WERI-Rb-1 (cell line): ENCODE measurements around the gene MLLT10.

Experiments
- DNase-seq: peaks from one replicate; pipeline ENCODE4 v3.0.0-alpha.2; 2020
- H3K27ac ChIP-seq: fragments of 250-450 bp; sonication (Bioruptor Pico); 2 replicates; pipeline ENCODE4 v1.5.1; 2020; ENCODE audit warnings: mild to moderate bottlenecking, moderate library complexity
- H3K27me3 ChIP-seq: fragments of 250-450 bp; sonication (Bioruptor Pico); 2 replicates; pipeline ENCODE4 v1.5.1; 2021; ENCODE audit warnings: mild to moderate bottlenecking, low read depth, moderate library complexity; ENCODE audit not compliant: insufficient read depth, severe bottlenecking
- H3K36me3 ChIP-seq: fragments of 250-450 bp; sonication (Bioruptor Pico); 2 replicates; pipeline ENCODE4 v1.5.1; 2020; ENCODE audit warnings: mild to moderate bottlenecking, moderate library complexity
- H3K4me3 ChIP-seq: 2 replicates; pipeline ENCODE4 v1.5.1; 2011; ENCODE audit warnings: low read depth, mild to moderate bottlenecking, control low read depth, low read length
- H3K9me3 ChIP-seq: fragments of 250-450 bp; sonication (Bioruptor Pico); 2 replicates; pipeline ENCODE4 v1.5.1; 2021; ENCODE audit warnings: mild to moderate bottlenecking, moderate library complexity; ENCODE audit not compliant: severe bottlenecking
- CTCF ChIP-seq: IDR thresholded peaks from 2 replicates; pipeline ENCODE4 v1.5.1; 2011; ENCODE audit warnings: low read depth, mild to moderate bottlenecking, control low read depth, inconsistent platforms, low read length

The MLLT10 gene

GRCh38 chr10:21747809-21748208 is 213.8 kb downstream of the MLLT10 start:
- Histone ChIP-seq H3K4me3 (no peak overlapping the region), H3K9me3 (no peaks in the 10 kb centered on the region), H3K36me3 (peaks cover 2% of the 10 kb centered on the region), H3K27me3 (no peaks in the 10 kb centered on the region), H3K27ac (no peak overlapping the region)
- no peak for DNase-seq
- no peak for TF ChIP-seq CTCF

DNA sequence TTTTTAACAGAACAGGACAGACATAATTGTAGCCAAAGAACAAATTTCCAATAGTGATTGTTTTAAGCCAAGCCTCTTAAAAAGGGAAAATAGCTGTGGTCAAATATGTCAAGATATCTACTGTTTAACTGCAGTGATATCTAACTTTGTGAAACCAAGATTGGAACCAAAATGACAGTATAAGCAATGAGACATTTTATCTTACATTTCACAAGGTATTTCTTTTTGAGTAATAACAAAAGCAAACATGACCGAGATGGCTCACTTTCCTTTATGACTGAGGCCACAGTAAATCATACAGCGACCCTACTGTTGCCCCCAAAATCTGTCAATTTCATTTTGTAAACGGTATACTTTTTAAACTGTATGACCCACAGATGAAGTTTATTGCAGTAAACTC is 215.8 kb downstream of the MLLT10 start:
- H3K27ac ChIP-seq: no peak overlapping the region
- no peak overlapping the region for H3K4me3 ChIP-seq
- no peak for TF ChIP-seq CTCF
- DNase-seq: no peak
- no peaks in the 10 kb centered on the region for H3K27me3 ChIP-seq
- H3K36me3 ChIP-seq: no peaks in the 10 kb centered on the region
- no peaks in the 10 kb centered on the region for H3K9me3 ChIP-seq

DNA sequence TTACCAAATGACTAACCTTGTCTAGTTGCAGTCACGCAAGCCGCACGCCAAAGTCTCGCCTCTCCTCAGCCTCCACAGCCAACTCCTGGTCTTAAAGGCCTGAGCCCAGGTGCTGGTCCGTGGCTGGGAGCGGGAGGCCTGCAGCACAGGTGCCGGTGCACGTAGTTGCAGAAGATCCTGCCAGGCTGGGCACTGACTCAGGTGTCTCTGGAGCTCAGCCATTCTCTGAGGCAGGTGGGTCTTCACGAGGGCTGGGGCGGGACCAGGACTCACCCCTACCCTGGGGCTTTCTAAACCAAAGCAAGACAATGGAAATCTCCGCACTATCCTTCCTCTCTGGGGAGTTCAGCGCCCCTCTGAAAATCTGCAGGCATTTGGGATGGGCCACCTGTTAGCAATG is 216.4 kb downstream of the MLLT10 start:
- H3K27ac ChIP-seq: no peak overlapping the region
- no peaks in the 10 kb centered on the region for H3K9me3 ChIP-seq
- no peak for DNase-seq
- no peaks in the 10 kb centered on the region for H3K36me3 ChIP-seq
- no peak for TF ChIP-seq CTCF
- no peaks in the 10 kb centered on the region for H3K27me3 ChIP-seq
- H3K4me3 ChIP-seq: no peak overlapping the region

DNA sequence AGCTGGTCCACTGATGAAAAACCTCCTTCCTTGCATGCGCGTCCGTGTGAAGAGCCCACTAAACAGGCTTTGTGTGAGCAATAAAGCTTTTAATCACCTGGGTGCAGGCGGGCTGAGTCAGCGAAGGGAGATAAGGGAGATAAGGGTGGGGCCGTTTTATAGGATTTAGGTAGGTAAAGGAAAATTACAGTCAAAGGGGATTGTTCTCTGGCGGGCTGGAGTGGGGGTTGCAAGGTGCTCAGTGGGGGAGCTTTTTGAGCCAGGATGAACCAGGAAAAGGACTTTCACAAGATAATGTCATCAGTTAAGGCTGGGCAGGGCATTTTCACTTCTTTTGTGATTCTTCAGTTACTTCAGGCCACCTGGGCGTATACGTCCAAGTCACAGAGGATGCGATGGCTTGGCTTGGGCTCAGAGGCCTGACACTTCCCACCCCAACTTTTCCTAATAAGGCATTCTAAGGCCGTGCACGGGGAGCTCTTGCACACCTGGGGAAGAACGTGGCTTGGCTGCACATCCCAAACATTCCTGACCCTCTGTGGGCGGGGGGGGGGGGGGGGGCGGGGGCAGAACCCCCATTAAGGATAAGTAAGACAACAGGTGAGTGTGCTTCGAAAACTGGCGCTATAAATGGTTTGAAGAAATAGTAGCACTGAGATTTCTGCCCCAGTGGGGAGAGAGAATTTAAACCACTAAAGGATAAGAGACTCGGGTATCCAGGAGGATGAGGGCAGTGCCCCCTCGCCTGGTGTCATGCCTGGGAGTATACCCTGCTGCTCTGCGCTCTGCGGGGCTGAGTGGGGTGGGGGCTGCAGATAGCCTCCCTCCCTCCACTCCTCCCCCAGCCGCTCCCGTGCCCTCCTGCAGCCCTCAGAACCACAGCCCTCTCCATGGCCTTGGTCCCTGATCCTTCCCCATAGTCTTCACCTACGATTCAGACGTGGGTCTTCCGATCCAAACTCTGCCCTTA is 217.6 kb downstream of the MLLT10 start:
- Histone ChIP-seq H3K4me3 (no peak overlapping the region), H3K9me3 (no peaks in the 10 kb centered on the region), H3K36me3 (no peaks in the 10 kb centered on the region), H3K27ac (no peak overlapping the region), H3K27me3 (no peaks in the 10 kb centered on the region)
- DNase-seq: peak; percentile 48
- no peak for TF ChIP-seq CTCF

DNA sequence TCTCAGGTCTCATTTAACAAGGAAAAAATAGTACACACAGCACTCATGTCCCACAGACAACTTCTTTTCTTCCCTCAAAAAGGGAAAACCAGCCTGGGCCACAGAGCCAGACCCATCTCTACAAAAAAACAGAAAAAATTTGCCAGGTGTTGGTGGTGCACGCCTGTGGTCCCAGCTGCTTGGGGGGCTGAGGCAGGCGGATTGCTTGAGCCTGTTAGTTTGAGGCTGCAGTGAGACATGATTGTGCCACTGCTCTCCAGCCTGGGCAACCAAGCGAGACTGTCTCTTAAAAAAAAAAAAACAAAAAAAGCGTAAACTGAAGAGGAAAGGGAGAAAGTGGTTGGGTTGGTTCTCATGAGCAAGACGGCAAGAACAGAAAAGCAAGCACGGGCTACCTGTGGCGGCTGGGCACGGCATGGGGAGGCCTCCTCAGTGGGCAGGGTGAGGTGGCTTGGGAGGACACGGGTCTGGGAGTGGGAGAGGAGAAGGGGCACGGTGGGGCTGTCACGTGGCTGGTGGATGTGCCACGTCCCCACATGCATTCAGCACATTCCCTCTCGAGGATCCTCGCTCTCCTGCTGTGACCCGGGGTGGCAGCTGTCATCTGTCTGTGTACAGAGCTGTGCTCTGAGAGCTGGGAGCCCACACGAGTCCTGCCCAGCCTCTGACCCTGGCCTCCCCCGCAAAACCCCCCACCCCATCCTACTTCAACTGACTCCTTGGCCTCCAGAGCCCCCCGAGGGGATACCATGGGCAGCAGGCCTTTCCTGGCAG is 219.7 kb downstream of the MLLT10 start:
- no peaks in the 10 kb centered on the region for H3K9me3 ChIP-seq
- no peaks in the 10 kb centered on the region for H3K36me3 ChIP-seq
- TF ChIP-seq CTCF: no peak
- H3K4me3 ChIP-seq: no peak overlapping the region
- peak; percentile 19 for DNase-seq
- no peaks in the 10 kb centered on the region for H3K27me3 ChIP-seq
- no peak overlapping the region for H3K27ac ChIP-seq
